GM23338 (cell line): ENCODE measurements around the gene NUP107.

Experiments
- POLR2AphosphoS5 ChIP-seq: IDR thresholded peaks from 2 replicates; pipeline ENCODE4 v1.6.1; 2016; ENCODE audit warnings: antibody characterized with exemption, low read depth
- TF ChIP-seq, protein P1 (sequence below), 2 experiments: fragments of 200-600 bp in 1 of 2; sonication (generic) in 1 of 2; conservative IDR thresholded peaks; 2 replicates each; pipeline versions ENCODE4 v1.5.1 to v1.6.1; 2016 to 2017; ENCODE audit warnings: antibody characterized with exemption in 2 of 2, low read depth in 2 of 2, mild to moderate bottlenecking in 2 of 2, moderate library complexity in 1 of 2

DNA sequence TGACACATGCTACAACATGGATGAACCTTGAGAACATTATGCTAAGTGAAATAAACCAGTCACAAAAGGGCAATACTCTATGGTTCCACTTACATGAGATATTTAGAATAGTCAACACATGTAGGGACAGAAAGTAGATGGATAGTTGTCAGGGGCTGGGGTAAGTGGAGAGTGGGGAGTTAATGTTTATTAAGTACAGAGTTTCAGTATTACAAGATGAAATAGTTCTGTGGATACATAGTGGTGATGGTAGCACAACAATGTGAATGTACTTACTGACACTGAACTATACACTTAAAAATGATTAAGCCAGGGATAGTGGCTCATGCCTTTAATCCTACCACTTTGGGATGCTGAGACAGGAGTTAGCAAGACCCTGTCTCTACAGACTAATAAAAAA, 8.7 kb downstream of the NUP107 start:
- TF ChIP-seq, protein P1, sequence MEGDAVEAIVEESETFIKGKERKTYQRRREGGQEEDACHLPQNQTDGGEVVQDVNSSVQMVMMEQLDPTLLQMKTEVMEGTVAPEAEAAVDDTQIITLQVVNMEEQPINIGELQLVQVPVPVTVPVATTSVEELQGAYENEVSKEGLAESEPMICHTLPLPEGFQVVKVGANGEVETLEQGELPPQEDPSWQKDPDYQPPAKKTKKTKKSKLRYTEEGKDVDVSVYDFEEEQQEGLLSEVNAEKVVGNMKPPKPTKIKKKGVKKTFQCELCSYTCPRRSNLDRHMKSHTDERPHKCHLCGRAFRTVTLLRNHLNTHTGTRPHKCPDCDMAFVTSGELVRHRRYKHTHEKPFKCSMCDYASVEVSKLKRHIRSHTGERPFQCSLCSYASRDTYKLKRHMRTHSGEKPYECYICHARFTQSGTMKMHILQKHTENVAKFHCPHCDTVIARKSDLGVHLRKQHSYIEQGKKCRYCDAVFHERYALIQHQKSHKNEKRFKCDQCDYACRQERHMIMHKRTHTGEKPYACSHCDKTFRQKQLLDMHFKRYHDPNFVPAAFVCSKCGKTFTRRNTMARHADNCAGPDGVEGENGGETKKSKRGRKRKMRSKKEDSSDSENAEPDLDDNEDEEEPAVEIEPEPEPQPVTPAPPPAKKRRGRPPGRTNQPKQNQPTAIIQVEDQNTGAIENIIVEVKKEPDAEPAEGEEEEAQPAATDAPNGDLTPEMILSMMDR (conservative IDR thresholded peaks at IDR 0.05; ENCODE audit: low read depth in 2 of 2): no peak
- no peak for TF ChIP-seq POLR2AphosphoS5
